Measurements from ENCODE around the gene RXFP1.

The RXFP1 gene

GRCh38 chr4:158676076-158676475, 154.4 kb downstream of the RXFP1 start:
- DNase-seq: no peak

DNA sequence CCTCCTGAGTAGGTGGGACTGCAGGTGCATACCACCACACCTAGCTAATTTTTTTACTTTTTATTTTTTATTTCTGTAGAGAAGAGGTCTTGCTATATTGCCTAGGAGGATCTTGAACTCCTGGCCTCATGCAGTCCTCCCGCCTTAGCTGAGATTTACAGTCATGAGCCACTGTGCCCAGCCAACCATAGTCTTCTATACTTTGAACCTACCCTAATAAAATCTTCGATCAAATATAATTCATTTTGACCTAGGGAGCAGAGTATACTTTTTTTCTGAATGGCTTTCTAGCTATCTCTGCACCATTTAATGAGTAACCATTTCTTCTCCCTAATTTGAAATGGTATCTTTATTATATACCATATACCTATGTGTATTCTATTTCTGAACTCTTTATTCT, 157.1 kb downstream of the RXFP1 start:
- no peak for DNase-seq

GRCh38 chr4:158681629-158682028, 159.9 kb downstream of the RXFP1 start:
- DNase-seq: no peak

DNA sequence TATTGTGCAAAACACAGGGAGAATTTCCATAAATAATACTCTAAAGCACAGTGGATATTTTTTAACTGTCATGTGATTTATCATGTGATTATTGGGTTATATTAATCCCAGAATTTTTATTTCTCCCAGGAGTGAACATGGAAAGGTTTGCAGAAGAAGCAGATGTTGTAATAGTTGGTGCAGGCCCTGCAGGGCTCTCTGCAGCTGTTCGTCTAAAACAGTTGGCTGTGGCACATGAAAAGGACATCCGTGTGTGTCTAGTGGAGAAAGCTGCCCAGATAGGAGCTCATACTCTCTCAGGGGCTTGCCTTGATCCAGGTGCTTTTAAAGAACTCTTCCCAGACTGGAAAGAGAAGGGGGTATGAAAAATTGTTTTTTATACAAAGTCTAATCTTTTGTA, 160.4 kb downstream of the RXFP1 start:
- no peak for DNase-seq

GRCh38 chr4:158688813-158689212, 167.1 kb downstream of the RXFP1 start:
- no peak for DNase-seq

Measured in activated CD4-positive, alpha-beta T cell treated with anti-CD3 and anti-CD28 coated beads, Interleukin-2, amount 50 U/mL, for 1 hour (primary cell).